Amniotic epithelial cell (primary cell): Measurements from ENCODE around the gene KBTBD12.
"Not testable (repeated sequence)": the region's sequence is repeated elsewhere in the genome, so short reads cannot be mapped to it uniquely, and the experiment has no call there.

Source experiments
- DNase-seq: peaks from one replicate; pipeline ENCODE4 v3.0.0-alpha.2; 2010; ENCODE audit warnings: low read depth

KBTBD12 gene

DNA sequence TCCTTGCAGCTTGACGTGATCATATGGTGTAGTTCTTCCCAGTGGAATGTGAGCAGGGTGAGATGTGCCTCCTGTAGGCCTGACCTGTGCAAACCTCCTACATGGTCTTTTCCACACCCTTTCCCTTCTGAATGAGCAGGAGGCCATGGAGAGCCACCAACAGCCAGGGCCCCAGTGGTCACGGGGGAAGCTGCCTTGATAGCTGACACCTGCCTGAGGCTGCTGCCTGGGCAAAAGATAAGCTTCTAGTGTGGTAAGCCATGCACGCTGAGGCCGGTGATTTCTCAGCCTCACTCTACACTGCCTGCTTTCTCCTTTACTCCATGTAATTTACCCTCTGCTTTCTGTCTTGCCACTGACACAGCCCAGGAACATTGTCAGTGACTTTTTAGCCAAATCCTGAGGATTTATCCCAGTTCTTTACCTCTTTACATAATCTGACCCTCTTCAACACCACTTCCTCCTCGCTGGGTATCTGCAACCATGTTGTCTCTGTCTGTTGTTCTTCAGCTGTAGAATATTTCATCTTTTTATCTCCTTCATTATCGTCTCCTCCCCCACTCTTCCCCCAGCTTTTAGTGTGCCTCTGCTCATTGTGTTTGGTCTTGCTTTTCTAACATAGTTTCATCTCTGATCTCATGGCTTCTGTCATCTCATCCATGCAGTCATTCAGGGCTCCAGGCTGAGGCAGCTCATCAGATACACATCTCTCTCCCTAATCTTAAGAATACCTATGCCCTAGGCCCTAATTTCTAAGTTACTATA, 11.2 kb upstream of the KBTBD12 start:
- no peak for DNase-seq

DNA sequence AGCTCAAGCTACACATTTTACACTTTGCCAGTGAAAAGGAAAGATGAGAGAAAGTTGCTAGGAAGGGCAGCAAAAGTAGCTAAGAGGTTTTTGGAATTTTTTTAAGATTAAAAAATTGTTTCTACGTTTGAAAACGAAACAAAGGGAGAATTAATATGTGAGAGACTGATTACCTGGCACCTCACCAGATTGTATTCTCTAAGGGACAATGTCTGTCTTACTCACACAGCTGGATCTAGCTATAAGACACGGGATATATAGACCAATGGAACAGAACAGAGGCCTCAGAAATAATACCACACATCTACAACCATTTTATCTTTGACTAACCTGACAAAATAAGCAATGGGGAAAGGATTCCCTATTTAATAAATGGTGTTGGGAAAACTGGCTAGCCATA, 9.5 kb upstream of the KBTBD12 start:
- DNase-seq = no peak

DNA sequence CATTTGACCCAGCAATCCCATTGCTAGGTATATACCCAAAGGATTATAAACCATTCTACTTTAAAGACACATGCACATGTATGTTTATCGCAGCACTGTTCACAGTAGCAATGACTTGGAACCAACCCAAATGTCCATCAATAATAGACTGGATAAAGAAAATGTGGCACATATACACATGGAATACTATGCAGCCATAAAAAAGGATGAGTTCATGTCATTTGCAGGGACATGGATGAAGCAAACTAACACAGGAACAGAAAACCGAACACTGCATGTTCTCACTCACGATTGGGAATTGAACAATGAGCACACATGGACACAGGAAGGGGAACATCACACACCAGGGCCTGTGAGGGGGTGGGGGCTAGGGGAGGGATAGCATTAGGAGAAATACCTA, 8.4 kb upstream of the KBTBD12 start:
- not testable (repeated sequence) for DNase-seq

DNA sequence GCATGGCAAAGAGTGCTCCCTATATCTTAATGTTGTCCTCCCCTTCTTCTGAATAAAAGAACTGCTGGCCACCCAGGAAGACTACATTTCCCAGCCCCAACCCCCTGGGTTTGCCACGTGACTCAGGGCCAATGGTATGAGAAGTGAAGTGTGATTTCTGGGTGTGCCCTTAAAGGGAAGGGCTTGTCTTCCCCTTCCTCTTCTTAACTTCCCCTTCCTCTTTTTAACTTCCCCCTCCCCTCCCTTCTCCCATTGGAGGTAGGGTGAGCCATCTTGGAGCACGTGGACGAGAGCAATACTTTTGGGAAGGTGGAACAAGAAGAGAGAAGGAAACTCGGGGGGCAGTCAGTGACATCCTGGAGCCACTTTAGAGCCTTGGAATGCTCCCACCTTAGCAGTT, 6.8 kb upstream of the KBTBD12 start:
- DNase-seq = no peak

DNA sequence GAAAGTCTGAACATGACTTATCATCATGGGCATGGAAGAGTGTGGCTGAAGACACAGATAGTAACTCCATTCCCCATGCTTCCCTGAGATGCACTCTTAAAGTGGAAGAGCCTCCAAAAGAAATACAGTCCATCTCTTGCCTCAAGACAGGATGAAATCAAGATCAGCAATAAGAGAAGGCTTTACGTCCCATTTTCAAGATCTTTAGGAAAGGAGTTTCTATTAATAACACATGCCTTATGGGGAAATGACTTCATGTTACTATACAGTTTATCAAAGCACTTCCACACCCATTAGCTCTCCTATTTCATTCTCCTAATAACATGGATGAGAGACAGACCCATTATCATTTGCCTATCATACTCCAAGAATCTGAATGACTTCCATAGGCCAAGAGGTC, 6.1 kb upstream of the KBTBD12 start:
- DNase-seq = no peak

DNA sequence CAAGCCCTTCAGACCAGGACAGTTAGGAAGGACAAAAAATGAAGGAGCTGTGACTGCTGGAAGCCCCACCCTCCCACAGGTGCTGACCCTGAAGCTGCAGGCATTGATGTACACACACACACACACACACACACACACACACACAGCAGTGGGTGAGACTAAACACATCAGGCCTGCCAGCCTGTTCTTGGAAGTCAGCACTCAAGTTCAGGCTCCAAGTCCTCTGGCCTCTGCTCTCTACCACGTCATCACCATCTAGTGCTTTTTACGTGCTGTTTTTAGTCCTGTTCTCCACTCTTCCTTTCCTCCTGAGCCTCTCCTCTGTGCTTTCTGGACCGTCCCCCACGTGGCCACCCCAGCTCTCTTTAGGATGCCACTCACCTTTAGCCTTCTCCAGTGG, 5.4 kb upstream of the KBTBD12 start:
- no peak for DNase-seq

DNA sequence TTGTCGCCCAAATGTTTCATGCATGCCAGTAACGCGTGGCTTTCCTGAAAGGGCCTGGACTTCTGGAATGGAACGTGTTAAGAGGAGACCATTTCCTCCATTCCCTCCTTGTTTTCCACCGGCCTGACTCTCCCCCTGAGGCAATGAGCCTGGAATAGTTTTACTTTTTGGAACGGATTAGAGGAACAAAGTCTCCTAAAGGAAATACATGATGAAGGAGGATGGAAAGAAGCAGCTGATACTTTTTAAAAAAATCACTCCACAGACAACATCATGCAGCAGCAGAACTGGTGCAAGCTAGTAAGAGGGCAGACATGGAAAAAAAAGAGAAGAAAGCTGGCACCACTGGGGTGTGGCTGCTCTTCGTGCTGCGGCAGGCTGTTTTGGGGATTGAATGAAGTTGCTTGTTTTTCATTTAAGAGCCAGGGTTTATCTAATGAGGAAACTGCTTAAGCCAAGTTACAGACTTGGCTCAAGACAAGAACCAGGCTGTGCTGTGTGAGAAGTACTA, 3.6 kb upstream of the KBTBD12 start:
- no peak for DNase-seq

DNA sequence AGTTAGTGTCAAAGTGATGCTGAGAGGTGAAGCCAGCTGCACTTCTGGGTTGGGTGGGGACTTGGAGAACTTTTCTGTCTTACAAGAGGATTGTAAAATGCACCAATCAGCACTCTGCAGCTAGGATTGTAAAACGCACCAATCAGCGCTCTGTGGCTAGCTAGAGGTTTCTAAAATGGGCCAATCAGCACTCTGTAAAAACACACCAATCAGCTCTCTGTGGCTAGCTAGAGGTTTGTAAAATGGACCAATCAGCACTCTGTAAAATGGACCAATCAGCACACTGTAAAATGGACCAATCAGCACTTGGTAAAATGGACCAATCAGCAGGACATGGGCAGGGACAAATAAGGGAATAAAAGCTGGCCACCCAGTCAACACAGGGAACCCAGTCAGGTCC, 1.2 kb upstream of the KBTBD12 start:
- not testable (repeated sequence) for DNase-seq

DNA sequence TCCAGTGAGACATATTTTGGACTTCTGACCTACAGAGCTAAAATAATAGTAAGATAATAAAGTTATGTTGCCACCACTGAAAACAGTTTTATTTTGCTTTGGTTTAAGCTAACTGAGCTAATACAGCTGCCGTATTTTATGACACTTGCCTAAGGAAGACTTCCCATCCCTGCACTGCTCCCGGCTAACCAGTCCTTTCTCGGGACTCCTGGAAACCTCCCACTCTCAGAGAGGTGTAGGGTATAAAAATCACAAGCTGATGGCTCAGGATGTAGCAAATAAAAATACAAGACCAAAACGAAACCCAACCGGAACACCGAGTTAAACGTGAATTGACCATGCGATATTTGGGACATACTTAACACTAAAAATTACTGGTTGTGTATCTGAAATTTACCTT, 448 bp upstream of the KBTBD12 start:
- no peak for DNase-seq

DNA sequence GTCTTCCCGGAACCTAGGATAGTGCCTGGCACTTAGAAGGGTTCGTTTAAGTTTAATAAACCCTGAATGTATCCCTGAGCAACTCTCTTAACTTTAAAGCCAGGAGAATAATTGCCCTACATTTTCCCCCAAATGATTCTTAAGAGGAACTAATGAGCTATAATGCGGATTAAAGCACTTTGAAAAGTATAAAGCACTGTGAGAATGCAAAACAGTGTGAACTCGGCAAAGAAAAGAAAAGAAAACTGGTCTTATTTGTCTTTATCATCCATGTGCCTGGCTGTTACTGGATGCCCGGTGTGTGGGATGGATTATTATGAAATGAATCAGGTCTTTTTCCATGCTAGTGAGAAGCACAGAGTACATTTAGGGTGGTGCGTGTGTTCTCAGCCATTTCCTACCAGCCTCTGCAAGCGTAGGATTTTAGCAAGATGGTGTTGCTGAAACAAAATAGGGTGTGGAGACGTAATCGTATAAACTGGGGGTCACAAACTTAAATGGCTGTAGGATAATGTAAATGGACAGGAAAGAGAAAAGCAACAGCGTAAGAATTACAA, 983 bp downstream of the KBTBD12 start:
- DNase-seq = peak; percentile 18

DNA sequence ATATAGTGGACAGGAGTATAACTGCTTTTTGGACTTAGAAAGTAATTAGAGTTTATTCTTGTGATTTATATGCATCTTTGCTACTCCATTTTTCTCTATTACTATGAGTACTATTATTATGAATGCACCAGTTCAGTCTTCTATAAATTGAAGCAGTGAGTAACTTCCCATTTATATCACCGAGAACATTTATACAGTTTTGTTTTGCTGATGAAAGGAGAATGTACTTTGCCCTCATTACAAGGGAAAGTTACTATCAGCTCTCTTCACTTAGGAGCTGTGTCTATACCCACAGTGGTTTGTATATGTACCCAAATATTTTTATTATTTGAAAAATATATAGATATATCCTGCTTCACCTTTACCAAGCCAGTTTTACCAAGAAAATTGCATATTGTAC, 5.7 kb downstream of the KBTBD12 start:
- no peak for DNase-seq

DNA sequence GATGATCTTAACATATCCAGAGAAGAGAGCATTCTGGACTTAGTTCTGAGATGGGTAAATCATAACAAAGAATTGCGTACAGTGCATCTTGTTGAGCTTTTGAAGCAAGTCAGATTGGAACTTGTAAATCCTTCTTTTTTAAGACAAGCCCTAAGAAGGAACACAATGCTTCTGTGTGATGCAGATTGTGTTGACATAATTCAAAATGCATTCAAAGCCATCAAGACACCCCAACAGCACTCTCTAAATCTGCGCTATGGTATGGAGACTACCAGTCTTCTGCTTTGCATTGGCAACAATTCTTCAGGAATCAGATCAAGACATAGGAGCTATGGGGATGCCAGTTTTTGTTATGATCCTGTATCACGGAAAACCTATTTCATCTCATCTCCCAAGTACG, 8.6 kb downstream of the KBTBD12 start:
- no peak for DNase-seq

DNA sequence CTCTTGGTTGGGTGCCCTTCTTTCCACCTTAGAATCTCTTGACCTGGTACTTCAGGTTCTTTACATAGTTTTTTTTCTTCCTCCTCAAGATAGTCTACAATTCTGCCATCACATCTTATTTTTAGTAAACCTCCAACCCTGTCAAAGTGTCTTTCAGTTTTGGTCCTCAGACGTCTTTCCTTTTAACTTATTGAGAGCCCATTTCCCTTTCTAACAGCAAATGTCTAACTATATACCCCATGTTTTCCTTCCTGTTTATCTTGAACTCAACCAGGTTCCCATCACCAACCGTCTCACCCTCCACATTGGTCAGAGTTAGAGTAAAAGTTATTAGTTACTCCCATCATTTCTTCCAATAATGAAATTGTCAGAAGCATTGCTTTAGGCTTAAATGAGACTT, 10.4 kb downstream of the KBTBD12 start:
- DNase-seq = no peak

DNA sequence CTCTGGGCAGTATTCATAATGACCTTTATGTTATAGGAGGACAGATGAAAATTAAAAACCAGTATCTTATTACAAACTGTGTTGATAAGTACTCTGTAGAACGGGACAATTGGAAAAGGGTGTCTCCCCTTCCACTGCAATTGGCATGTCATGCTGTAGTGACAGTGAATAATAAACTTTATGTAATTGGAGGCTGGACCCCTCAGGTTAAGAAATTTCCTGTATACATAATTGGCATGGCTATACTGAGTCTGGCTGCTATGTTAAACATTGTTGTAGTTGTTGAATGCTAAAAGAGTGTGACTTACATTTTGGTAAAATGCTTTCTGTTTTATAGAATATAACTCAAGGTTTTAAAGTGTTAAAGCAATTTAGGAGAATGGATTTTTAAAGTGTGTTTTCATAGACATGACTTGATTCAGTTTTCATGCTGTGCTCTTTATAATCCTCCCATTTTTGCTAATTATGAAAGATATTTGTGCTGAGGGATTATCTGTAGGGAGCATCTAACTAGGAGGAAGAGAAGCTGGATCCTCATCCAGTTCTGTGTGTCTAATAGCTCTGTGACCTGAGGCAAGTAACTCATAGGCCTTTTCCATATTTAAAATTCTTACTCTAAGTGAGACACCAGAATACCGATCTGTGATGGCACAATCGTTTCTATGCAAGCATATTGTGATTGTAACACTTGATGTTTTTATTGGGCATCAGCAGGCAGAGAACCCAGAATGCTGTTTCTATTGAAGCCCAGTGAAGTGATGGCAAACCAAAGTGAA, 13.0 kb downstream of the KBTBD12 start:
- DNase-seq = no peak

DNA sequence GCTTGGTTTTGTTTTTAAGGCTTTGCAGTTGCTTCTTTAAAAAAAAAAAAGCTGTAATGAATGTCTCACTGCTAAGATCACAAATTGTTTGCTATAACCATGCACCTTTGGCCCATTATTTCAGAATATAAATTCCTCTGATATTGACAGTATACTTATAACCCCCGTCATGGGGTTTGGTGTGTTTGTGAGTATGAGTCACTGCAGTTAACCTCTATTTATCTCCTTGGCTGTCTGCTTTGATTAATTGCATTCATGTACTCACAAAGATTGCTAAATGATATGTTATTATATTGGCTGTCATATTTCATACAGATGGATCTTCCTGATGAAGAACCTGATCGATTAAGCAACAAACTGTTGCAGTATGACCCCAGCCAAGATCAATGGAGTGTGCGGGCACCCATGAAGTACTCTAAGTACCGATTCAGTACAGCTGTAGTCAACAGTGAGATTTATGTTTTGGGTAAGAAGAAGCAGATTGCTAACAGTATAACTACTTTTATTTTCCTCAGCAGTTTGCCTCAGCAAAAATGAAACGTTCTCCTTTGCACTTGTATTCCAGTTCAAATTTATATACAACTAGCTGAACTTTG, 14.9 kb downstream of the KBTBD12 start:
- DNase-seq = peak; percentile 5

DNA sequence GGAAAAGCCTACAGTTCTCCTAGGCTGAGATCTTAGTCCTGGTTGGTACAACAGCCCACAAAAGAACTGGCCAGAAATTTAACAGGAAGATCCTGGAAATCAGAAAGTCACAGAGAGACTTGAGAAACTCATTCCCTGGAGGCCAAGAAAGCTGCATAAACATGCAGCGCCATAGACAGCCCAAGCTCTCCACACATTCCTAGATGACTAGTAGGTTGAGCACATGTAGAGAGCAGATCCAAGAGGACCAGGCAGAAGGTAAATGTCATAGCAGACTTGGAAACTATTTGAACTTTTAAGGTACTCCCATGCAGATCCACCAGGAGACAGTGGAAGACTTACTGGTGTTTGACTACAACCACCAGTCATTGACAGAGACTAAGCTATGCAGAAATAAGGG, 18.4 kb downstream of the KBTBD12 start:
- no peak for DNase-seq

DNA sequence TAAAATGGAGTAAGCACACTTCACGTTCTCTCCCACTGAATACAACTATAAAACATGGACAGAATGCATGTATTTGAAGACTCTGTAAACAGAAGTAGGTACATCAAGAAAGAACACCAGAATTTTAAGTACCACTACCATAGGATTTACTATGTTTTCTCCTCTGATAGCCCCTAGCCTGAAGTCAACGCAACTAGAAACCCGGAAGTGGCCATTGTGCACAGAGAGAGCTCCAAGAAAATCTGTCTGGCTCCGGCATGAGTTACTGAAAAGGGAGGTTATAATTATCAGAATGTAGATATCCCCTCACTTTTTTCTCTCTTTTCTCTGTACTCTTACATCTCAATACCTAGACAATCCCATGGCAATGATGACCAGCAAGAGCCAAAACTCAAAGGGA, 23.8 kb downstream of the KBTBD12 start:
- DNase-seq = no peak

DNA sequence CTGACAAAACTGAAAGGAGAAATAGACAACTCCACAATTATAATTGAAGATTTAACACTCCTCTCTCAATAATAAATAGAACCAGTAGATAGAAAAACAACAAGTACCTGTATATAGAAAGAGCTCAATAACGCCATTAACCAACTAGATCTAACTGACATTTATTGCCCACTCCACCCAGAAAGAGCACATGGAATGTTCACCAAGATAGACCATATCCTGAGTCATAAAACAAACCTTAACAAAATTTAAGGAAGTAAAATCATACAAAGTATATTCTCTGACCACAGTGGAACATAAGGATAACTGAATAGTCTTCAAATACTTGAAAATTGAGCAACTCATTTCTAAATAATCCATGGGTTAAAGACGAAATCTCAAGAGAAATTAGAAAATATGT, 25.1 kb downstream of the KBTBD12 start:
- no peak for DNase-seq

DNA sequence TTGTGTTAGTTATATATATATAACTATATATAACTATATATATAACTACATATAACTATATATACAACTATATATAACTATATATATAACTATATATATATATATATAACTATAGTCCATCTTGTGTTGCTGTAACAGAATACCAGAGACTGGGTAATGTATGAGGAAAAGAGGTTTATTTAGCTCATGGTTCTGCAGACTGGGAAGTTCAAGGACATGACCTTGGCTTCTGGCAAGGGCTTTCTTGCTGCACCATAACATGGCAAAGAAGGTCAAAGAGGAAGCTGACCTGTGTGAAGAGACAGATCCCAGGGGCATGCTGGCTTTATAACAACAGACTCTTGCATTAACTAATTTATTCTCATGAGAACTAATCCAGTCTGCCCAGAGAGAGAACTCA, 27.6 kb downstream of the KBTBD12 start:
- DNase-seq = no peak

DNA sequence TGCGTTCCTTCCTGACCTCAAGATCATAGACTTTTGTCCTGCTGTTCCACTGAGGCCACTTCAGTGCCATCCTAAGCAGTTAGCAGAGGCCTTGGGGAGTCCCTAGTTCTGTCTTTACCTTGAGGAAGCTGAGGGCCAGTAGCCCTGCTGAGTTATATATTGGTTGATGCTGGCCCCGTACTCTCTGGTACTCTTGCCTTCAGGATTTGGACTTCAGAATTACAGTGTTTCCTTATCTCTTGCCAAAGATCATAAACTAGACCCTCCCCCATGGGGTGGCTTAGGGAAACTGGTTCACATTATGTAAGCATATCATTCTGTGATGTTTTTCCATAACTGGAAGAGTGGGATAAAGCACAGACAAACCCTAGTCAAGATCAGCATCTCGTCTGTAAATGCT, 33.2 kb downstream of the KBTBD12 start:
- no peak for DNase-seq

DNA sequence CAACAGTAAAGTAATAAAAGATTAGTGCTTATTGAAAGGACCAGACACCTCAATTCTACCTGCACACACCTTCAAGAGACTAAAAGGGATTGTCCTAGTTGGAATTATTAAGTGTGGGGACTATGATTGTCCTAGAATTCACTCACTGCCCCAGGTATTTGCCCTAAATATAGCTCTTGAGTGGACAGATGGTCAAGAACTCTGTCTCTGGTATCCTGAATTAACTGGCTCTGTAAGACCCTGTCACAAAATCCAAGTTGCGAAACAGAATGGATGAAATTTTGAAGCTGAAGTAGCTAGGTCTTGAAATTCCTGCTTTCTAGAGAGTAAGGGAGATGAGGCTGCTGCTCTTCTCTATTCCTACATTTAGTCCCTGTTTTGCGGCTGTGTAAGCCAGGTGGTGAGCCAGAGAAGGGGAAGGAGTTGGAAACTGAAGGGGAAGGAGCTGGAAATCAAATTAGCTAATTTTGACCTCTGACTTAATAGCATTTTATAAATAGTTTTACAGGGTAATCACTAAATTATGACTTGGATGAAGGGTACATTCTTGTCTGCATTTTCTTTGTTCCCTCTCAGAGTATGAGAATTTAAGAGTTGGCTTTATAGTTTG, 34.5 kb downstream of the KBTBD12 start:
- no peak for DNase-seq

DNA sequence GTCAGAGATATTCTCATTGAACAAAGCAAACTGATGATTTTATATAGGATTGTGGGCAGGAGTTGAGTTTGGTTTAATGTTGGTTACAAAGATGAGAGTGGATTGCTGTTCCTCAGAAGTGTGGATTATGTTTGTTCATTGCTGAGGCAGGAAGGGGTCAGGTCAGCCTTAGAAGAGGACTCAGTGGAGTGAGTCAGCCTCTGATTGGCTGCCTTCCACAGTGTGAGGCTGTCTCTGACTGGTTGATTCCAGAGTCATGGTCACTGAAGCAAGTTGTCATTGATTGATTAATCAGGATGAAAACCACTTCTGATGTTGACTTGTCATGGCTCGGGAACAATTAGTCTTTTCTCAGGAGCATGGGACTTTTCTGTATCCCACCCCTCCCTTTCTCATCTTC, 36.2 kb downstream of the KBTBD12 start:
- DNase-seq = peak; percentile 19
